Parathyroid adenoma (tissue), 2 donors: ENCODE data around the gene ZNF697.

Experiments used
- H2AFZ ChIP-seq: fragments of 300-600 bp; sonication (generic); one replicate; pipeline ENCODE4 v1.7.0; 2017; ENCODE audit warnings: antibody characterized with exemption, mild to moderate bottlenecking
- H3K27ac ChIP-seq: fragments of 300-600 bp; sonication (generic); one replicate; pipeline ENCODE4 v1.7.0; 2017
- H3K27me3 ChIP-seq: fragments of 300-600 bp; sonication (generic); one replicate; pipeline ENCODE4 v1.7.0; 2017; ENCODE audit warnings: low read length; ENCODE audit not compliant: control insufficient read depth, insufficient read depth
- H3K36me3 ChIP-seq: fragments of 300-600 bp; sonication (generic); one replicate; pipeline ENCODE4 v1.7.0; 2017; ENCODE audit warnings: low read length; ENCODE audit not compliant: control insufficient read depth, insufficient read depth
- H3K4me1 ChIP-seq: fragments of 300-600 bp; sonication (generic); one replicate; pipeline ENCODE4 v1.7.0; 2017; ENCODE audit warnings: control low read depth
- H3K4me2 ChIP-seq: fragments of 300-600 bp; sonication (generic); one replicate; pipeline ENCODE4 v1.7.0; 2017; ENCODE audit warnings: low read length
- H3K4me3 ChIP-seq: fragments of 300-600 bp; sonication (generic); one replicate; pipeline ENCODE4 v1.7.0; 2017; ENCODE audit warnings: low read depth, low read length
- H3K79me2 ChIP-seq: fragments of 300-600 bp; sonication (generic); one replicate; pipeline ENCODE4 v1.7.0; 2017; ENCODE audit warnings: control low read depth
- H3K9ac ChIP-seq: fragments of 300-600 bp; sonication (generic); one replicate; pipeline ENCODE4 v1.7.0; 2017; ENCODE audit warnings: mild to moderate bottlenecking
- H3K9me3 ChIP-seq: fragments of 300-600 bp; sonication (generic); one replicate; pipeline ENCODE4 v1.7.0; 2017; ENCODE audit warnings: low read length; ENCODE audit not compliant: control insufficient read depth
- CTCF ChIP-seq: fragments of 300-600 bp; sonication (generic); IDR thresholded peaks from one replicate; pipeline ENCODE4 v1.7.0; 2017; ENCODE audit warnings: antibody characterized with exemption, mild to moderate bottlenecking
- donor health status: primary hyperparathyroidism.

ZNF697 gene

GRCh38 chr1:119652587-119652986, 4.5 kb upstream of the ZNF697 start:
- Histone ChIP-seq H3K36me3 (no peaks in the 10 kb centered on the region), H3K4me1 (no peaks in the 10 kb centered on the region), H3K4me3 (no peak overlapping the region), H3K27me3 (no peaks in the 10 kb centered on the region), H3K4me2 (no peak overlapping the region), H3K27ac (no peak overlapping the region), H3K9me3 (no peaks in the 10 kb centered on the region), H3K9ac (no peak overlapping the region), H3K79me2 (peaks cover under 1% of the 10 kb centered on the region), H2AFZ (no peak overlapping the region)
- TF ChIP-seq CTCF = no peak

GRCh38 chr1:119651641-119652040, 3.6 kb upstream of the ZNF697 start:
- H3K9me3 ChIP-seq = no peaks in the 10 kb centered on the region
- no peak overlapping the region for H3K4me2 ChIP-seq
- H3K4me3 ChIP-seq = no peak overlapping the region
- no peaks in the 10 kb centered on the region for H3K36me3 ChIP-seq
- no peak for TF ChIP-seq CTCF
- H3K4me1 ChIP-seq = no peaks in the 10 kb centered on the region
- H3K27ac ChIP-seq = no peak overlapping the region
- H2AFZ ChIP-seq = no peak overlapping the region
- no peak overlapping the region for H3K9ac ChIP-seq
- peaks cover 8% of the 10 kb centered on the region for H3K79me2 ChIP-seq
- H3K27me3 ChIP-seq = no peaks in the 10 kb centered on the region

GRCh38 chr1:119651133-119651532, 3.1 kb upstream of the ZNF697 start:
- Histone ChIP-seq H3K4me2 (no peak overlapping the region), H2AFZ (no peak overlapping the region), H3K27me3 (no peaks in the 10 kb centered on the region), H3K4me3 (no peak overlapping the region), H3K27ac (no peak overlapping the region), H3K79me2 (peaks cover 10% of the 10 kb centered on the region), H3K4me1 (no peaks in the 10 kb centered on the region), H3K9ac (no peak overlapping the region), H3K36me3 (no peaks in the 10 kb centered on the region), H3K9me3 (no peaks in the 10 kb centered on the region)
- no peak for TF ChIP-seq CTCF

GRCh38 chr1:119648620-119649004, 546 bp upstream of the ZNF697 start:
- Histone ChIP-seq H2AFZ (peak overlapping the region; percentile 73), H3K36me3 (no peaks in the 10 kb centered on the region), H3K4me1 (no peaks in the 10 kb centered on the region), H3K27me3 (no peaks in the 10 kb centered on the region), H3K4me2 (peak overlapping the region; percentile 92), H3K9me3 (no peaks in the 10 kb centered on the region), H3K79me2 (peaks cover 10% of the 10 kb centered on the region), H3K27ac (peak overlapping the region; percentile 74), H3K4me3 (peak overlapping the region; percentile 80), H3K9ac (no peak overlapping the region)
- TF ChIP-seq CTCF = no peak

GRCh38 chr1:119647228-119647733, 785 bp downstream of the ZNF697 start:
- H3K79me2 ChIP-seq = peaks cover 10% of the 10 kb centered on the region
- H3K4me1 ChIP-seq = no peaks in the 10 kb centered on the region
- H2AFZ ChIP-seq = peak overlapping the region; percentile 84
- H3K27ac ChIP-seq = peak overlapping the region; percentile 74
- TF ChIP-seq CTCF = no peak
- H3K4me3 ChIP-seq = peak overlapping the region; percentile 80
- H3K36me3 ChIP-seq = no peaks in the 10 kb centered on the region
- peak overlapping the region; percentile 92 for H3K4me2 ChIP-seq
- H3K9ac ChIP-seq = no peak overlapping the region
- no peaks in the 10 kb centered on the region for H3K27me3 ChIP-seq
- H3K9me3 ChIP-seq = no peaks in the 10 kb centered on the region
